Tibial artery (tissue), 4 donors: ENCODE results near the gene FANCC.

Experiments used
- DNase-seq, 2 donors: peaks; one replicate each; pipeline ENCODE4 v3.0.0-alpha.2; 2019
- H3K27ac ChIP-seq, 2 donors: fragments of 200-600 bp; sonication (generic) in 1 of 2; 1 replicate in 1 of 2; 2 replicates in 1 of 2; pipeline ENCODE4 v1.5.1; 2018 to 2019; ENCODE audit warnings: mild to moderate bottlenecking in 1 of 2
- H3K27me3 ChIP-seq, 2 donors: fragments of 200-600 bp; sonication (generic) in 1 of 2; one replicate each; pipeline versions ENCODE4 v1.5.1 to v1.6.0; 2016 to 2019
- H3K36me3 ChIP-seq, 3 donors: fragments of 200-600 bp; sonication (generic) in 2 of 3; one replicate each; pipeline ENCODE4 v1.5.1; 2016 to 2019; ENCODE audit warnings: mild to moderate bottlenecking in 2 of 3
- H3K4me1 ChIP-seq, 4 donors: fragments of 200-600 bp; sonication (generic) in 2 of 4; 1 replicate in 3 of 4; 2 replicates in 1 of 4; pipeline ENCODE4 v1.5.1; 2016 to 2019
- H3K4me3 ChIP-seq, 2 donors: fragments of 200-600 bp; sonication (generic) in 1 of 2; 1 replicate in 1 of 2; 2 replicates in 1 of 2; pipeline ENCODE4 v1.5.1; 2018 to 2019; ENCODE audit warnings: mild to moderate bottlenecking in 2 of 2
- H3K9me3 ChIP-seq, 3 donors: fragments of 200-600 bp; sonication (generic) in 1 of 3; one replicate each; pipeline ENCODE4 v1.5.1; 2016 to 2019
- intact Hi-C: fragments of 100-400 bp; cut with DNase I; formaldehyde crosslinking; loops from one replicate; pipeline ENCODE4 v1.15.0; 2023; ENCODE audit warnings: low total_unique reads
- TF ChIP-seq, protein P1 (sequence below), 2 experiments: fragments of 200-600 bp in 1 of 2; fragments of 450-650 bp in 1 of 2; IDR thresholded peaks; one replicate each; pipeline ENCODE4 v1.5.1; 2017 to 2019; ENCODE audit warnings: antibody characterized with exemption in 2 of 2, mild to moderate bottlenecking in 1 of 2, moderate library complexity in 1 of 2

FANCC gene

DNA sequence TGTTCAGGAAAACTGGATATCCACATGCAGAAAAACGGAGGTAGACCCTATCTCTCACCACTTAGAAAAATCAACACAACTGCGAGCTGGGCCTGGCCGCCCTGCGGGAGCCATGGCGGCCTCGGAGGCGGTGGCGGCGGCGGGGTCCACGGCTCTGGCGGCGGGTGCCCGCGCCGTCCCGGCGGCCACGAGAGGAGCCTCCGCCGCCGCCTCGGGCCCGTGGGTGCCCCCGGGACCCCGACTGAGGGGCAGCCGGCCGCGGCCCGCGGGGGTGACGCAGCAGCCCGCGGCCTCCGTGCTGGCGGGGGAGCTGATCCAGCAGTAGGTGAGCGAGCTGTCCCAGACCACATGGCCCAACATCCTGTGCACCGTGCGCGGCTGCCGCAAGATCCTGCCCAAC is 25.3 kb downstream of the FANCC start:
- TF ChIP-seq, protein P1, sequence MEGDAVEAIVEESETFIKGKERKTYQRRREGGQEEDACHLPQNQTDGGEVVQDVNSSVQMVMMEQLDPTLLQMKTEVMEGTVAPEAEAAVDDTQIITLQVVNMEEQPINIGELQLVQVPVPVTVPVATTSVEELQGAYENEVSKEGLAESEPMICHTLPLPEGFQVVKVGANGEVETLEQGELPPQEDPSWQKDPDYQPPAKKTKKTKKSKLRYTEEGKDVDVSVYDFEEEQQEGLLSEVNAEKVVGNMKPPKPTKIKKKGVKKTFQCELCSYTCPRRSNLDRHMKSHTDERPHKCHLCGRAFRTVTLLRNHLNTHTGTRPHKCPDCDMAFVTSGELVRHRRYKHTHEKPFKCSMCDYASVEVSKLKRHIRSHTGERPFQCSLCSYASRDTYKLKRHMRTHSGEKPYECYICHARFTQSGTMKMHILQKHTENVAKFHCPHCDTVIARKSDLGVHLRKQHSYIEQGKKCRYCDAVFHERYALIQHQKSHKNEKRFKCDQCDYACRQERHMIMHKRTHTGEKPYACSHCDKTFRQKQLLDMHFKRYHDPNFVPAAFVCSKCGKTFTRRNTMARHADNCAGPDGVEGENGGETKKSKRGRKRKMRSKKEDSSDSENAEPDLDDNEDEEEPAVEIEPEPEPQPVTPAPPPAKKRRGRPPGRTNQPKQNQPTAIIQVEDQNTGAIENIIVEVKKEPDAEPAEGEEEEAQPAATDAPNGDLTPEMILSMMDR (IDR thresholded peaks at IDR 0.05), result no peak
- Histone ChIP-seq H3K4me3 (no peak overlapping the region), H3K4me1 (no peaks in the 10 kb centered on the region), H3K36me3 (no peaks in the 10 kb centered on the region), H3K27me3 (no peaks in the 10 kb centered on the region), H3K27ac (no peak overlapping the region), H3K9me3 (no peaks in the 10 kb centered on the region)
- no peak for DNase-seq
- intact Hi-C loops, result no loop called here

DNA sequence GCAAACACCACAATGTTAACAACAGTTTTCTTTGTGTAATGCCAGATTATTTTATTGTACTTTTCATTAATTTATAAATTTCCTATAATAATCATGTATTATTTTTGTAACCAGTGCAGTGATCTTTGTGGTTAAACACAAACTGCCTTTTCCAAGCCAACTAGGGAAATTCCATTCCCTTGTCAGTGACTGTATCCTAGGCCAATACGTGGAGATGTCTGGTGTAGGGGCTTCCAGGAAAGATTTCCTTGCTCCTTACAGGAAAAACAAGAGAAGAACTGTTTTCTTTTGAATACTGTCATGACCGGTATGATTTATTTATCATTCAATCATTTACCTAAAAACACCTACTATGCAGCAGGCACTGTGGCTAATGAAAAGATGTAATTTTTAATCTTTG is 31.4 kb downstream of the FANCC start:
- no peak for DNase-seq
- TF ChIP-seq, protein P1 (IDR thresholded peaks at IDR 0.05), result no peak
- Histone ChIP-seq H3K27ac (no peak overlapping the region), H3K4me3 (no peak overlapping the region), H3K9me3 (peaks cover 0 to 2% (median 0%) of the 10 kb centered on the region in 3 donors), H3K4me1 (no peaks in the 10 kb centered on the region), H3K27me3 (no peaks in the 10 kb centered on the region), H3K36me3 (no peaks in the 10 kb centered on the region)
- intact Hi-C loops, result no loop called here

DNA sequence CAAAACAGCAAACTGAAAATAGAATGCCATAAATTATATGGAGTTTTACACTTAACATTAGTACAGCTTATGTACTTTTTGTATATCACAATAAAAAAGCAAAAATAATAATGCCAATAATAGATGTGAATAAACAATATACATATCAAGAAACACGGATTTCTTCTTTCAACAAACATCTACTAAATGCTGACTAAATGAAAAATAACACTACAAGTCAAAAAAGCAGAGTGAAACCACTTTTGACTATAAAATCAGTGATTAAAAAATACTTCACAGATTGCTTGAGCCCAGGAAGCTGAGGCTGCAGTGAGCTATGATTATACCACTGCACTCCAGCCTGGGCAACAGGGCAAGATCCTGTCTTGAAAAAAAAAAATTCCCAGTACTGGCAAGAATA is 32.2 kb downstream of the FANCC start:
- Histone ChIP-seq H3K9me3 (peaks cover 0 to 11% (median 0%) of the 10 kb centered on the region in 3 donors), H3K4me1 (no peaks in the 10 kb centered on the region), H3K27me3 (no peaks in the 10 kb centered on the region), H3K27ac (no peak overlapping the region), H3K36me3 (no peaks in the 10 kb centered on the region), H3K4me3 (no peak overlapping the region)
- no peak for DNase-seq
- TF ChIP-seq, protein P1 (IDR thresholded peaks at IDR 0.05), result no peak
- intact Hi-C loops, result no loop called here

DNA sequence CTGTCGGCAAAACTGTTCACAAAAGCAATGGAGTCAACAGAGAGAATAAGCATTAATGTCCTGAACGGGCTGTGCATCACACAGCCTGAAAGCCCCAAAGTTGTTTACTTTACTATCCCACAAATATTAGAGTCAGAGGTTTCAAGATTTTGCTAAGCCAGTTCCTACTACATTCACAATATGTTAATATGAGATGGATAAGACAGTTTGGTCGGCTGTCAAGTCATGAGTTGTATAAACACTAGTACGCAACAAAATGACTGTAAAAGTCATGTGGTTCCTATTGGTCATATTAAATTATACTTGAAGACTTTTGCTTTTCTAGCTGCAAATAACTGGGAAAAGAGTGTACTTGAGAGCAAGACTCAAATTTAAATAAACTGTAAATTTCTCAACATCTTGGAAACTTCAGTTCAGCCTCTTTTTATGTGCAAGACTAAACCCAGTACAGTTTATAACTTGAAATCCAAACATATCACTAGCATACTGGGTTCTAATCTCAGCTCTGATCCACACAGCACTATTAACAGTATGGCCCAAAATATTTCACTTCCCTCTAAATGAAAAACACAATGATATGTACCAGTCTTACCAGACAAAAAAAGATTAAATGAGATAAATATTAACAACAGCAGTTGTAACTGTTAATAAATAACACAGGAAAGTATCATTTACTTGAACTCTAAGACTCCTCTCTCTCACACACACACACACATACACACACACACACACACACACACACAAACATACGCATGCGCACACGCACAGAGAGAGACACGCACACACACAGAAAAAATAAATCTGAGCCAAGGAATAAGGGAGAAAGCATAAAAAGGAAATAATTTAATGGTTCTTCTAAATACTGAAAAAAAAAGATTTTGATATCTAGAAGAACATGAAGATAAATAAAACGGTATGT is 33.1 kb downstream of the FANCC start:
- no peak overlapping the region for H3K4me3 ChIP-seq
- TF ChIP-seq, protein P1 (IDR thresholded peaks at IDR 0.05), result no peak
- H3K27me3 ChIP-seq, result no peaks in the 10 kb centered on the region
- intact Hi-C loops, result no loop called here
- H3K27ac ChIP-seq, result no peak overlapping the region
- H3K9me3 ChIP-seq, result peaks cover 0 to 17% (median 0%) of the 10 kb centered on the region in 3 donors
- H3K36me3 ChIP-seq, result no peaks in the 10 kb centered on the region
- DNase-seq, result no peak
- H3K4me1 ChIP-seq, result no peaks in the 10 kb centered on the region

DNA sequence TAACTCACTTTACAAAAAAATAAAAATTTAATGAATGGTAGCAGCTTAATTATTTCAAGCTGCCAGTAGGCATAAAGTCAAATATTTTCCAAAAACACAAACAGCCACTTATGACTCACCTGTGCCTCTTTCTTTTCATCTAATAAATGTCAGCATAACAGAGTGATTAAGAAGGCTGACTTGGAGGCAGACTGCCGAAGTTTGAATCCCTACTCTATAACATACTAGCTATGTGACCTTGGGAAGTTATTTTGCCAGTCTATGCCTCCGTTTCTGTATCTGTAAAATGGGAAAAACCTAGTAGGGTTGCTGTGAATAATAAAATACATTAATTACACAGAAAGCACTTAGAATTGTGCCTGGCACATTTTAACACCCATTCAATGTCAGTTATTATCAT is 33.8 kb downstream of the FANCC start:
- no peaks in the 10 kb centered on the region for H3K36me3 ChIP-seq
- no peak overlapping the region for H3K4me3 ChIP-seq
- no peaks in the 10 kb centered on the region for H3K27me3 ChIP-seq
- no peak for DNase-seq
- no peak overlapping the region for H3K27ac ChIP-seq
- TF ChIP-seq, protein P1 (IDR thresholded peaks at IDR 0.05), result no peak
- intact Hi-C loops, result no loop called here
- peaks cover 0 to 17% (median 0%) of the 10 kb centered on the region in 3 donors for H3K9me3 ChIP-seq
- H3K4me1 ChIP-seq, result no peaks in the 10 kb centered on the region
